ENCODE data around the gene MARS1. TPM values are rescaled to one million over a fixed set of nuclear protein-coding genes. Genes with fewer than 3 reads are reported as not detected.
"Not testable (repeated sequence)": the region's sequence is repeated elsewhere in the genome, so short reads cannot be mapped to it uniquely, and the experiment has no call there.

Gene MARS1
- total RNA-seq, 4 donors from 2014 or later: 54.2 to 94.6 (median 69.6) TPM

DNA sequence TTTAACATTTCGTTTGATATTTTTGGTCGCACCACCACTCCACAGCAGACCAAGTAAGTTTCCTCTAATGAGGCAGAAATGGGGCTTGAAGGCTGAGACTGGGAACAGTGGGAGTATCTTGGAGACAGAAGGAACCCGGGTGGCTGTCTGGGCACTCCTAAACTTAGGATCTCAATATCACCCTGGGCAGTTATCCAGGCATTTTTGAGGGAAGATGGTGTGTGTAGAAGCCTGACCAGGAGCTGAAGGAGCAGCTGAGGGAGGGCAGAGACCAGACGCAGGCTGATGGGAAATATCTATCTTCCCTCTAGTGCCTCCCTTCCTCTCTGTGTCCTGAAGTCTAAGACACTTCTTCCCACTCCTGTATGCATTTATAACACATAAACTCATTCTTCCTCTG, 10.7 kb downstream of the MARS1 start:
- no peaks in the 10 kb centered on the region for H3K27me3 ChIP-seq
- no peak for DNase-seq
- no peaks in the 10 kb centered on the region for H3K4me1 ChIP-seq
- H3K9me3 ChIP-seq: no peaks in the 10 kb centered on the region
- H3K4me3 ChIP-seq: no peak overlapping the region
- TF ChIP-seq POLR2A (IDR thresholded peaks at IDR 0.05) (no peak), CTCF (IDR thresholded peaks at IDR 0.05) (no peak)
- H3K27ac ChIP-seq: no peak overlapping the region
- peaks cover 28 to 94% (median 35%) of the 10 kb centered on the region in 3 donors for H3K36me3 ChIP-seq
- 87 to 94% methylated on average over 2 to 3 of the region's 4 CpGs for WGBS, 2 donors
- intact Hi-C loops (cut with DNase I): no loop called here

DNA sequence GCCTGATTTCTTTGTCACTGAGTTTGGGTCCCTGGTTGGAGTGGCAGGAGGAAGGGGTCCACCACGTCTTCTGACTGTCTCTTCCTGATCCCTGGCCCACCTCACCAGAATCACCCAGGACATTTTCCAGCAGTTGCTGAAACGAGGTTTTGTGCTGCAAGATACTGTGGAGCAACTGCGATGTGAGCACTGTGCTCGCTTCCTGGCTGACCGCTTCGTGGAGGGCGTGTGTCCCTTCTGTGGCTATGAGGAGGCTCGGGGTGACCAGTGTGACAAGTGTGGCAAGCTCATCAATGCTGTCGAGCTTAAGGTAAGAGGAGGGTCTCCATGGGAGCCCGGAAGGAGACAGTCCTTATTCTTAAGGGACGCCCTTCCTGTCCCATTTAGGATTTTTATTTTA, 12.3 kb downstream of the MARS1 start:
- peaks cover 35 to 100% (median 37%) of the 10 kb centered on the region in 3 donors for H3K36me3 ChIP-seq
- H3K9me3 ChIP-seq: no peaks in the 10 kb centered on the region
- H3K4me1 ChIP-seq: no peaks in the 10 kb centered on the region
- no peak overlapping the region for H3K4me3 ChIP-seq
- no peak overlapping the region for H3K27ac ChIP-seq
- no peak for TF ChIP-seq POLR2A (IDR thresholded peaks at IDR 0.05)
- no peak for TF ChIP-seq CTCF (IDR thresholded peaks at IDR 0.05)
- intact Hi-C loops (cut with DNase I): no loop called here
- H3K27me3 ChIP-seq: no peaks in the 10 kb centered on the region
- WGBS, 2 donors: 95 to 96% methylated on average over 11 of the region's 11 CpGs
- DNase-seq: no peak

- H3K4me3 ChIP-seq; DNase-seq; intact Hi-C loops (cut with DNase I); H3K27me3 ChIP-seq; H3K27ac ChIP-seq; H3K4me1 ChIP-seq; H3K9me3 ChIP-seq: not testable (repeated sequence)
- 97% methylated on average over 19 to 20 of the region's 22 CpGs for WGBS, 2 donors
- peaks cover 40 to 94% (median 49%) of the 10 kb centered on the region in 3 donors for H3K36me3 ChIP-seq
Observed at GRCh38 chr12:57502311-57502969, 14.6 kb downstream of the MARS1 start.

DNA sequence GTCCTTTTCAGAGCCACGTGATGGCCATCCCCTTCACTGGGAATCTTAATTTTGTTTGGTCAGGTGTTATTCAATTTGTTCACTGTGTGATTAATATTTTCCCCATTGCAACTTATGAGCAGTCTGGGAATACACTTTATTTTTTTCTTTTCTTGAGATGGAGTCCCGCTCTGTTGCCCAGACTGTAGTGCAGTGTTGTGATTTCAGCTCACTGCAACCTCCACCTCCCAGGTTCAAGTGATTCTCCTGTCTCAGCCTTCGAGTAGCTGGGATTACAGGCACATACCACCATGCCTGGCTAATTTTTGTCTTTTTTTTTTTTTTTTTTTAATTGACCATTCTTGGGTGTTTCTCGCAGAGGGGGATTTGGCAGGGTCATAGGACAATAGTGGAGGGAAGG, 18.7 kb downstream of the MARS1 start:
- DNase-seq; H3K27ac ChIP-seq; intact Hi-C loops (cut with DNase I); H3K27me3 ChIP-seq; H3K4me3 ChIP-seq; H3K9me3 ChIP-seq: not testable (repeated sequence)
- WGBS, 2 donors: 79 to 92% methylated on average over 3 of the region's 4 CpGs
- Histone ChIP-seq H3K36me3 (peaks cover 5 to 78% (median 20%) of the 10 kb centered on the region in 3 donors), H3K4me1 (peaks cover 0 to 17% (median 0%) of the 10 kb centered on the region in 3 donors)

GRCh38 chr12:57507796-57508195, 19.9 kb downstream of the MARS1 start:
- H3K27ac ChIP-seq; DNase-seq; H3K9me3 ChIP-seq; intact Hi-C loops (cut with DNase I); H3K27me3 ChIP-seq; H3K4me3 ChIP-seq: not testable (repeated sequence)
- WGBS, 2 donors: no CpG with 5 or more reads among the region's 28 CpGs
- H3K4me1 ChIP-seq: peaks cover 0 to 17% (median 0%) of the 10 kb centered on the region in 3 donors
- peaks cover 5 to 78% (median 30%) of the 10 kb centered on the region in 3 donors for H3K36me3 ChIP-seq

DNA sequence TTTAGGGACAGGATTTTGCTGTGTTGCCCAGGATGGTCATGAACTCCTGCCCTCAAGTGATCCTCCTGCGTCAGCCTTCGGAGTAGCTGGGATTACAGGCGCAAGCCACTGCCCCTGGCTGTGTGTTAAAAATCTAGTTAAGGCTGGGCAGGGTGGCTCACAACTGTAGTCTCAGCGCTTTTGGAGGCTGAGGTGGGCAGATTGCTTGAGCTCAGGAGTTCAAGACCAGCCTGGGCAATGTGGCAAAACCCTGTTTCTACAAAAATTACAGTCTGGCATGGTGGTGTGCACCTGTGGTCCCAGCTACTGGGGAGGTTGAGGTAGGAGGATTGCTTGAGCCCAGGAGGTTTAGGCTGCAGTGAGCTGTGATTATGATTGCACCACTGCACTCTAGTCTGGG, 23.3 kb downstream of the MARS1 start:
- TF ChIP-seq CTCF (IDR thresholded peaks at IDR 0.05) (no peak), POLR2A (IDR thresholded peaks at IDR 0.05) (no peak)
- Histone ChIP-seq H3K9me3 (no peaks in the 10 kb centered on the region), H3K27me3 (no peaks in the 10 kb centered on the region), H3K4me3 (no peak overlapping the region), H3K4me1 (peaks cover 0 to 30% (median 0%) of the 10 kb centered on the region in 3 donors), H3K27ac (no peak overlapping the region), H3K36me3 (peaks cover 9 to 78% (median 30%) of the 10 kb centered on the region in 3 donors)
- intact Hi-C loops (cut with DNase I): no loop called here
- 88 to 100% methylated on average over 2 to 4 of the region's 4 CpGs for WGBS, 2 donors
- DNase-seq: no peak

Measured in esophagus squamous epithelium (tissue), 5 donors.